K562 (cell line): Measurements from ENCODE around the gene SPOCK2.

Experiments
- CHD2 ChIP-seq: IDR thresholded peaks from 2 replicates; pipeline ENCODE4 v1.6.1; 2011; ENCODE audit warnings: low read depth, low read length
- DPF2 ChIP-seq: fragments of 450-650 bp; IDR thresholded peaks from 2 replicates; pipeline ENCODE4 v1.6.1; 2016
- JUNB ChIP-seq: fragments of 450-650 bp; formaldehyde crosslinking; conservative IDR thresholded peaks from 2 replicates; pipeline ENCODE4 v1.4.0; 2020; ENCODE audit warnings: mild to moderate bottlenecking
- SRF ChIP-seq, 2 experiments: fragments of 250-450, 450-650 bp in 1 of 2; sonication (Bioruptor Pico) in 1 of 2; sonication (generic) in 1 of 2; formaldehyde crosslinking; IDR thresholded peaks; 2 replicates each; pipeline versions ENCODE4 v1.5.0 to v1.5.1; 2020 to 2022; ENCODE audit warnings: mild to moderate bottlenecking in 1 of 2, missing genetic modification reagents in 1 of 2
- XRCC4 ChIP-seq: IDR thresholded peaks from one replicate; pipeline ENCODE4 v1.6.1; 2011; ENCODE audit not compliant: insufficient read depth, insufficient read length; ENCODE audit errors: extremely low read depth
- ZFX ChIP-seq: sonication (generic); formaldehyde crosslinking; IDR thresholded peaks from 2 replicates; pipeline ENCODE4 v1.8.0; 2022; ENCODE audit warnings: mild to moderate bottlenecking, missing genetic modification reagents, moderate library complexity
- ZNF133 ChIP-seq: fragments of 250-450 bp; sonication (Bioruptor Pico); IDR thresholded peaks from 2 replicates; pipeline ENCODE4 v1.4.0; 2020; ENCODE audit warnings: mild to moderate bottlenecking
- ZNF445 ChIP-seq: fragments of 250-450 bp; sonication (Bioruptor Pico); IDR thresholded peaks from 2 replicates; pipeline ENCODE4 v1.4.0; 2020; ENCODE audit warnings: low read depth, mild to moderate bottlenecking, moderate library complexity
- TF ChIP-seq, protein P1 (sequence below): fragments of 450-650 bp; formaldehyde crosslinking; IDR thresholded peaks from 2 replicates; pipeline ENCODE4 v1.4.0; 2020; ENCODE audit warnings: mild to moderate bottlenecking, mixed read lengths

DNA sequence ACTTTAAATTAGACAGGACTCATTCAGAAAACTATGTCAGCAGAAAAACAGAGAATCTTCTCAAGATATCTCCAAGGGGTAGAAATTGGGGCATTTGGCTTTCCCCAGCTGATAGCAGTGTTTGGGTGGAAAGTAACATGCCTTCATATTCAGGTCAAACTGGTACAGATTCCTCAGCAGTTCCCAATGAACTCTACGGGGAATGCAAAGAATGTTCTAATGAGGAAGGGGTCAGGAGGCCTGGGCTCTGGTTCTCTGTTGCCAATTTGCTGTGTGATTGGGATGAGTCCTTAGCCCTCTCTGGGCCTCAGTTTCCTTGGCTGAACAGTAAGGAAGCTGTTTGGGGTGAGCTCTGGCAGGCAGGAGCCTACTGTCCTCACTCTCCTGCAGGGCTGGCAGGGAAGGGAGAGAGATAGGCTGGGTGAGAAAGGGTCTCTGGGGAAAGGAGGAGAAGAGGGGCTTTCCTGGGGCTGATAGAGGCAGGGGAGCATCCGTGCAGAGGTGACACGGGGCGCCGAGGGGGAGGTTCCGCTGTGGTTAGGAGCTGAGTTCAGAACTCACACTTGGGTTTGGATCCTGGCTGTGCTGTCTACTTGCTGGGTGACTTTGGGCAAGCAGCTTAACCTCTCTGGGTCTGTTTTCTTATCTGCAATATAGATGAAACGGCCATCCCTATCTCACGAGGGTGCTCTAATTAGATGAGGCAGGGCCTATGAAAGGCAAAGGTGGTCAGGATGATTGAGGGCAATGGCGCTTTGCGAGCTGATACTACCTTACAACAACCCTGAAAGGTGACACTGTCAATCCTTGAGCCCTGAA, 45.1 kb downstream of the SPOCK2 start:
- no peak for TF ChIP-seq JUNB (CRISPR knock-in tag)
- TF ChIP-seq ZNF133 (CRISPR knock-in tag), result no peak
- TF ChIP-seq ZFX (CRISPR knock-in tag), result no peak
- no peak for TF ChIP-seq XRCC4
- TF ChIP-seq ZNF445 (CRISPR knock-in tag), result no peak
- no peak for TF ChIP-seq CHD2
- TF ChIP-seq, protein P1, sequence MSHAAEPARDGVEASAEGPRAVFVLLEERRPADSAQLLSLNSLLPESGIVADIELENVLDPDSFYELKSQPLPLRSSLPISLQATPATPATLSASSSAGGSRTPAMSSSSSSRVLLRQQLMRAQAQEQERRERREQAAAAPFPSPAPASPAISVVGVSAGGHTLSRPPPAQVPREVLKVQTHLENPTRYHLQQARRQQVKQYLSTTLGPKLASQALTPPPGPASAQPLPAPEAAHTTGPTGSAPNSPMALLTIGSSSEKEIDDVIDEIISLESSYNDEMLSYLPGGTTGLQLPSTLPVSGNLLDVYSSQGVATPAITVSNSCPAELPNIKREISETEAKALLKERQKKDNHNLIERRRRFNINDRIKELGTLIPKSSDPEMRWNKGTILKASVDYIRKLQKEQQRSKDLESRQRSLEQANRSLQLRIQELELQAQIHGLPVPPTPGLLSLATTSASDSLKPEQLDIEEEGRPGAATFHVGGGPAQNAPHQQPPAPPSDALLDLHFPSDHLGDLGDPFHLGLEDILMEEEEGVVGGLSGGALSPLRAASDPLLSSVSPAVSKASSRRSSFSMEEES, result no peak
- no peak for TF ChIP-seq DPF2
- no peak for TF ChIP-seq SRF (CRISPR knock-in tag; IDR thresholded peaks at IDR 0.05)
